Gastrocnemius medialis (tissue), 4 donors: Measurements from ENCODE around the gene SCARB1.

Experiments used
- POLR2A ChIP-seq, 2 donors: fragments of 450-650 bp; IDR thresholded peaks; one replicate each; pipeline ENCODE4 v1.6.1; 2017; ENCODE audit warnings: antibody characterized with exemption in 2 of 2, mild to moderate bottlenecking in 2 of 2, moderate library complexity in 2 of 2
- TF ChIP-seq, protein P1 (sequence below), 5 experiments: fragments of 450-650 bp in 3 of 5; fragments of 200-600 bp in 2 of 5; sonication (generic) in 2 of 5; IDR thresholded peaks in 4 of 5; conservative IDR thresholded peaks in 1 of 5; 1 replicate in 4 of 5; 2 replicates in 1 of 5; pipeline ENCODE4 v1.5.1; 2016 to 2019; ENCODE audit warnings: antibody characterized with exemption in 5 of 5, mild to moderate bottlenecking in 3 of 5, moderate library complexity in 3 of 5

DNA sequence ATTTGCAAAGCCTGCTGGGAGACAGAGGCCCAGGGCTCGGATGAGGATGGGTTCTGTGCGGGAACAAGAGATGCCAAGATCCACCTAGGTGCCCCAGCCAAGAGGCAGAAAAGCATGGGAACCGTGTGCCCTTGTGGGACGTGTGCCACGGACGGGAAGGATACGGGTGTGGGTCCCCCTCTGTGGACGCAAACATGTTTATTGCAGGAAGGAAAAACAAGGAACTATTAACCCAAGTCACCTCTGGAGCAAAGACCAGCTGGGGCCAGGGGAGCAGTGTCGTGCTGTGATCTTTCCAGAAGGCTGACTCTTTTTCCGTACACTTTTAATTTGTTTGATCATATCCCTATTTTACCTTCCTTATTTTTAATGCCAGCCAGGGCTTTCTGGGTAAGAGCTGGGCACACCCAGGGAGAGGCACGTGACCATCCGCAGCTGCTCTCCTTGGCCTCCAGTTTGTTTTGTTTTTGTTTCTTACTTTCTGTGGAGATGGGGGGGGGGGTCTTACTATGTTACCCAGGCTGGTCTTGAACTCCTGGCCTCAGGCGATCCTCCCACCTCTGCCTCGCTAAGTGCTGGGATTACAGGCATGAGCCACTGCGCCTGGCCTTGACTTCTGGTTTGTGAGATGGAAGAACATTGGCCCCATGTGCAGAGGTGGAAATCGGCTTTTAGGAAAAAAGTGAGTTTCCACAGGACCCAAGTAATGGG, 20.7 kb downstream of the SCARB1 start:
- TF ChIP-seq POLR2A (IDR thresholded peaks at IDR 0.05) = no peak
- TF ChIP-seq, protein P1, sequence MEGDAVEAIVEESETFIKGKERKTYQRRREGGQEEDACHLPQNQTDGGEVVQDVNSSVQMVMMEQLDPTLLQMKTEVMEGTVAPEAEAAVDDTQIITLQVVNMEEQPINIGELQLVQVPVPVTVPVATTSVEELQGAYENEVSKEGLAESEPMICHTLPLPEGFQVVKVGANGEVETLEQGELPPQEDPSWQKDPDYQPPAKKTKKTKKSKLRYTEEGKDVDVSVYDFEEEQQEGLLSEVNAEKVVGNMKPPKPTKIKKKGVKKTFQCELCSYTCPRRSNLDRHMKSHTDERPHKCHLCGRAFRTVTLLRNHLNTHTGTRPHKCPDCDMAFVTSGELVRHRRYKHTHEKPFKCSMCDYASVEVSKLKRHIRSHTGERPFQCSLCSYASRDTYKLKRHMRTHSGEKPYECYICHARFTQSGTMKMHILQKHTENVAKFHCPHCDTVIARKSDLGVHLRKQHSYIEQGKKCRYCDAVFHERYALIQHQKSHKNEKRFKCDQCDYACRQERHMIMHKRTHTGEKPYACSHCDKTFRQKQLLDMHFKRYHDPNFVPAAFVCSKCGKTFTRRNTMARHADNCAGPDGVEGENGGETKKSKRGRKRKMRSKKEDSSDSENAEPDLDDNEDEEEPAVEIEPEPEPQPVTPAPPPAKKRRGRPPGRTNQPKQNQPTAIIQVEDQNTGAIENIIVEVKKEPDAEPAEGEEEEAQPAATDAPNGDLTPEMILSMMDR (IDR thresholded peaks at IDR 0.05 in 4 of 5, conservative IDR thresholded peaks at IDR 0.05 in 1 of 5) = no peak
